HEK293 (cell line): Measurements from ENCODE around the gene BRD1.

Source experiments
- CTCF ChIA-PET: fragments of 350-600 bp; formaldehyde crosslinking; extraction: SDS; loops from one replicate; lab custom pipeline; 2021; ENCODE audit warnings: antibody characterized with exemption; lab: Yijun Ruan, JAX
- POLR2A ChIA-PET: fragments of 300-600 bp; formaldehyde crosslinking; extraction: SDS; loops from one replicate; lab custom pipeline; 2020; ENCODE audit warnings: antibody characterized with exemption, inconsistent platforms; lab: Yijun Ruan, JAX
- H3K27ac ChIP-seq: fragments of 200-500 bp; sonication (Bioruptor generic); 2 replicates; pipeline ENCODE4 v1.5.1; 2014; ENCODE audit warnings: low read depth, low read length, control low read depth, inconsistent platforms; ENCODE audit errors: extremely low read depth
- H3K36me3 ChIP-seq, 2 experiments: fragments of 200-500 bp in 1 of 2; sonication (Bioruptor generic) in 1 of 2; 1 replicate in 1 of 2; 2 replicates in 1 of 2; pipeline ENCODE4 v1.5.1; 2014 to 2017; ENCODE audit warnings: inconsistent platforms in 2 of 2, low read length in 2 of 2; ENCODE audit not compliant: control insufficient read depth in 2 of 2, insufficient read depth in 1 of 2
- H3K4me1 ChIP-seq: fragments of 200-500 bp; sonication (Bioruptor generic); 2 replicates; pipeline ENCODE4 v1.5.1; 2014; ENCODE audit warnings: mild to moderate bottlenecking, low read length, inconsistent platforms; ENCODE audit not compliant: control insufficient read depth, insufficient read depth
- H3K4me3 ChIP-seq: 2 replicates; pipeline ENCODE4 v1.5.1; 2011; ENCODE audit warnings: low read depth, mild to moderate bottlenecking, control low read depth, low read length, moderate library complexity
- H3K9me3 ChIP-seq: fragments of 200-500 bp; sonication (Bioruptor generic); 2 replicates; pipeline ENCODE4 v1.5.1; 2014; ENCODE audit warnings: low read depth, low read length, inconsistent platforms; ENCODE audit not compliant: control insufficient read depth, insufficient read depth
- REPIN1 ChIP-seq: fragments of 450-650 bp; formaldehyde crosslinking; IDR thresholded peaks from 2 replicates; pipeline ENCODE4 v1.5.1; 2017; ENCODE audit warnings: missing biosample characterization, missing genetic modification characterization, low read depth
- SETDB1 ChIP-seq: IDR thresholded peaks from one replicate; pipeline ENCODE4 v1.6.1; 2017; ENCODE audit warnings: mild to moderate bottlenecking, low read length, moderate library complexity, mixed read lengths; ENCODE audit not compliant: insufficient read length
- WT1 ChIP-seq: fragments of 450-650 bp; formaldehyde crosslinking; IDR thresholded peaks from 2 replicates; pipeline ENCODE4 v1.5.1; 2016; ENCODE audit warnings: missing biosample characterization, missing genetic modification characterization
- ZBTB48 ChIP-seq: fragments of 450-650 bp; formaldehyde crosslinking; IDR thresholded peaks from 2 replicates; pipeline ENCODE4 v1.5.1; 2016; ENCODE audit warnings: missing biosample characterization, missing genetic modification characterization
- ZIC2 ChIP-seq: fragments of 450-650 bp; formaldehyde crosslinking; IDR thresholded peaks from 2 replicates; pipeline ENCODE4 v1.5.1; 2016; ENCODE audit warnings: missing biosample characterization, missing genetic modification characterization
- ZNF132 ChIP-seq: fragments of 450-650 bp; formaldehyde crosslinking; IDR thresholded peaks from 2 replicates; pipeline ENCODE4 v1.5.1; 2017; ENCODE audit warnings: missing biosample characterization, missing genetic modification characterization, borderline replicate concordance
- ZNF138 ChIP-seq: fragments of 450-650 bp; formaldehyde crosslinking; IDR thresholded peaks from 2 replicates; pipeline ENCODE4 v1.5.1; 2016; ENCODE audit warnings: missing biosample characterization, missing genetic modification characterization, borderline replicate concordance
- ZNF169 ChIP-seq: fragments of 450-650 bp; formaldehyde crosslinking; IDR thresholded peaks from 2 replicates; pipeline ENCODE4 v1.5.1; 2016; ENCODE audit warnings: missing biosample characterization, missing genetic modification characterization
- ZNF544 ChIP-seq: fragments of 450-650 bp; formaldehyde crosslinking; IDR thresholded peaks from 2 replicates; pipeline ENCODE4 v1.5.0; 2017; ENCODE audit warnings: missing biosample characterization, missing genetic modification characterization
- ZNF548 ChIP-seq: fragments of 450-650 bp; formaldehyde crosslinking; IDR thresholded peaks from 2 replicates; pipeline ENCODE4 v1.5.1; 2016; ENCODE audit warnings: missing biosample characterization, missing genetic modification characterization
- ZNF549 ChIP-seq: fragments of 450-650 bp; IDR thresholded peaks from 2 replicates; pipeline ENCODE4 v1.5.1; 2018; ENCODE audit warnings: missing biosample characterization, missing genetic modification characterization, mild to moderate bottlenecking, inconsistent platforms, moderate library complexity
- ZNF555 ChIP-seq: fragments of 450-650 bp; formaldehyde crosslinking; conservative IDR thresholded peaks from 2 replicates; pipeline ENCODE4 v1.5.1; 2017; ENCODE audit warnings: missing biosample characterization, mild to moderate bottlenecking, missing genetic modification characterization, inconsistent platforms
- ZNF561 ChIP-seq: fragments of 450-650 bp; IDR thresholded peaks from 2 replicates; pipeline ENCODE4 v1.5.1; 2018; ENCODE audit warnings: missing biosample characterization, missing genetic modification characterization, borderline replicate concordance
- ZNF658 ChIP-seq: fragments of 450-650 bp; formaldehyde crosslinking; IDR thresholded peaks from 2 replicates; pipeline ENCODE4; 2016; ENCODE audit warnings: missing biosample characterization, missing genetic modification characterization
- ZNF670 ChIP-seq: fragments of 450-650 bp; formaldehyde crosslinking; IDR thresholded peaks from 2 replicates; pipeline ENCODE4 v1.5.1; 2016; ENCODE audit warnings: missing biosample characterization, missing genetic modification characterization, low read depth
- ZNF785 ChIP-seq: fragments of 450-650 bp; formaldehyde crosslinking; IDR thresholded peaks from 2 replicates; pipeline ENCODE4 v1.5.1; 2016; ENCODE audit warnings: missing biosample characterization, missing genetic modification characterization
- TF ChIP-seq, protein P1 (sequence below): fragments of 450-650 bp; formaldehyde crosslinking; IDR thresholded peaks from 2 replicates; pipeline ENCODE4 v1.5.1; 2016; ENCODE audit warnings: missing biosample characterization, missing genetic modification characterization
- TF ChIP-seq, protein P2 (sequence below): fragments of 450-650 bp; formaldehyde crosslinking; IDR thresholded peaks from 2 replicates; pipeline ENCODE4 v1.5.1; 2016; ENCODE audit warnings: missing biosample characterization, missing genetic modification characterization
- TF ChIP-seq, protein P3 (sequence below): sonication (generic); formaldehyde crosslinking; IDR thresholded peaks from 2 replicates; pipeline ENCODE4 v1.8.1; 2022; ENCODE audit warnings: mild to moderate bottlenecking, moderate library complexity, missing genetic modification reagents
- TF ChIP-seq, protein P4 (sequence below): fragments of 450-650 bp; formaldehyde crosslinking; IDR thresholded peaks from 2 replicates; pipeline ENCODE4 v1.5.0; 2017; ENCODE audit warnings: missing biosample characterization, missing genetic modification characterization, borderline replicate concordance

The BRD1 gene

DNA sequence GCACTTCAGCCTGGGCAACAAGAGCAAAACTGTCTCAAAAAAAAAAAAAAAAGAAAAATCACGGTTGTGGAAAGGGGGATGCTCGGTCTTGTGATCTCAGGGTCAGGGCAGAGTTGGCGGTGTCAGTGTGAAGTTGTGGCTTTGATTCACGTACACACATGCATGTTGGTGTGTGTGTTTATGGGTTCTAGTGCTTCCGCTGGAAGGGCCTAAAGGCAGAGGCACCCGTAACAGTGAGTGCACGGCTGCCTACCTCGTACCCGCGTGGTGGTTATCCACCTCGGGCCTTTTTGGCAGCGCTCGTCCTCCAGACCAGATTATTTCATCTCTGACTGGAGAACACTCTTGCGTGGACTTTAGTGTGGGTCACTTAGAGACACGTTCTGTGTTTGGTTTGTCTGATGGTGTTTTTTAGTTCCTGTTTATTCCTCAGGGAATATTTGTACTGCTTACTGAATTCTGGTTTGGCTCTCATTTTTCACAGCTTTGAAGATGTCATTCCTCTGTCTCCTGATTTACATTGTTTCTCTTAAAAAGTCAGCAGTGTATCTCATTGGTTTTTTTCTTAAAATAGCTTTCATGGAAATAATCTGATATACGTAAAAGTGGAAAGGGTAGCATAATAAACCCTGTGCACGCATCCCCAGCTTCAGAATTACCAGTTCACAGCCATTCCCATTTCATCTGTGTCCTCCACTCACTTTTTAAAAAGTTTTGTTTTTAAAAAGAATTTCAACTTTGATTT lies 41.6 kb upstream of the BRD1 start:
- TF ChIP-seq, protein P1, sequence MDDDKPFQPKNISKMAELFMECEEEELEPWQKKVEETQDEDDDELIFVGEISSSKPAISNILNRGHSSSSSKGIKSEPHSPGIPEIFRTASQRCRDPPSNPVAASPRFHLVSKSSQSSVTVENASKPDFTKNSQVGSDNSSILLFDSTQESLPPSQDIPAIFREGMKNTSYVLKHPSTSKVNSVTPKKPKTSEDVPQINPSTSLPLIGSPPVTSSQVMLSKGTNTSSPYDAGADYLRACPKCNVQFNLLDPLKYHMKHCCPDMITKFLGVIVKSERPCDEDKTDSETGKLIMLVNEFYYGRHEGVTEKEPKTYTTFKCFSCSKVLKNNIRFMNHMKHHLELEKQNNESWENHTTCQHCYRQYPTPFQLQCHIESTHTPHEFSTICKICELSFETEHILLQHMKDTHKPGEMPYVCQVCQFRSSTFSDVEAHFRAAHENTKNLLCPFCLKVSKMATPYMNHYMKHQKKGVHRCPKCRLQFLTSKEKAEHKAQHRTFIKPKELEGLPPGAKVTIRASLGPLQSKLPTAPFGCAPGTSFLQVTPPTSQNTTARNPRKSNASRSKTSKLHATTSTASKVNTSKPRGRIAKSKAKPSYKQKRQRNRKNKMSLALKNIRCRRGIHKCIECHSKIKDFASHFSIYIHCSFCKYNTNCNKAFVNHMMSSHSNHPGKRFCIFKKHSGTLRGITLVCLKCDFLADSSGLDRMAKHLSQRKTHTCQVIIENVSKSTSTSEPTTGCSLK = no peak
- TF ChIP-seq ZNF670 (tag by site-specific recombination) = no peak
- TF ChIP-seq SETDB1 = peak; percentile 75
- no peak for TF ChIP-seq ZNF544 (tag by site-specific recombination)
- TF ChIP-seq ZNF555 (tag by site-specific recombination) = no peak
- TF ChIP-seq ZNF561 (tag by site-specific recombination) = no peak
- Histone ChIP-seq H3K27ac (no peak overlapping the region), H3K4me3 (no peak overlapping the region), H3K36me3 (peaks cover 6 to 23% of the 10 kb centered on the region in 2 experiments; a peak in 2 of 3 replicates), H3K9me3 (peaks cover 2% of the 10 kb centered on the region; the same call in 1 of the 2 replicates), H3K4me1 (no peaks in the 10 kb centered on the region)
- CTCF ChIA-PET = interaction anchor here (1.1 kb wide), 1 partner anchor 14 kb away, joined by 4 read pairs; no protein-coding TSS in a partner anchor
- POLR2A ChIA-PET = no interaction called here

DNA sequence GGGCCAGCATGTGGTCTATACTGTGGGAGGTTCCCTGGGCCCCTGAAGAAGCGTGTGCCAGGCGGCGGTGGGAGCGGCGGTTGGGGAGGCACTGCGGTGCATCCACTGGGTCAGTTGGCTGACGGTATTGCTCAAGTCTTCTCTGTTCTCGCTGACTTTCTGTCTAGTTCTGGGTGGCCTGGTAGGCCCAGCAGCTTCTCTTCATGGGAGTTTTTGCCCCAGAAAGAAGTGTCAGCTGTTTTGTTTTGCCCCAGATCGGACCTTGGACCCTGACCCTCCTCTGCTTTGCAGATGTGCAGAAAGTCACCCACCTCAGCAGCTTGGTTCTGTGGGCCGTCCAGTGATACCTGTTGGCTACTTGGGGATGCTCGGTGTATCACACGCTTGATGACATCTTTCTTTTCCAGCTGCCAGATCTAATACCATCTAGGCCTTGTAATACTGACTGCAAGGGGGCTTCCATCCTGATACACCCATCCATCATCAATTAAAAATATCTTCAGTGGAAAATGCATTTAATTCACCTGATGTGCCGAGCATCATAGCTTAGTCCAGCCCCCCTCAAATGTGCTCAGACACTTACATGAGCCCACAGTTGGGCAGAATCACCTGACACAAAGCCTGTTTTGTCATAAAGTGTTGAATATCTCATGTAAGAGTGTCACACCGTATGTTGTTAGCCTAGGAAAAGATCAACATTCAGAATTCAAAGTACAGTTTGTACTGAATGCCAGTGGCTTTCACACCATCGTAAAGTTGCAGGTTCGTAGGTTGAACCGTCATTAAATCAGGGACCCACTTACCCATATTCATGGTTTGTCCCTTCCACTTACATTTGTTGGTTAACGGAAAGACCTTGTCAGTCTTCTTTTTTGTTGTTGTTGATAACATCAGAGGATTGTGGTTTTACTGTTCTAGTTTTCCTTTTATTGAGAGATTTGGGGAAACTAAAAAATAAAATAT lies 39.9 kb upstream of the BRD1 start:
- ChIA-PET CTCF (interaction anchor here (1.1 kb wide), 1 partner anchor 12 kb away, joined by 4 read pairs; no protein-coding TSS in a partner anchor), POLR2A (no interaction called here)
- H3K4me3 ChIP-seq = no peak overlapping the region
- H3K36me3 ChIP-seq = peaks cover 5 to 20% of the 10 kb centered on the region in 2 experiments; a peak in 2 of 3 replicates
- no peak overlapping the region for H3K27ac ChIP-seq
- TF ChIP-seq ZNF138 (no peak), ZNF548 (tag by site-specific recombination) (no peak)
- H3K4me1 ChIP-seq = no peaks in the 10 kb centered on the region
- H3K9me3 ChIP-seq = peaks cover 2% of the 10 kb centered on the region; the same call in 1 of the 2 replicates

DNA sequence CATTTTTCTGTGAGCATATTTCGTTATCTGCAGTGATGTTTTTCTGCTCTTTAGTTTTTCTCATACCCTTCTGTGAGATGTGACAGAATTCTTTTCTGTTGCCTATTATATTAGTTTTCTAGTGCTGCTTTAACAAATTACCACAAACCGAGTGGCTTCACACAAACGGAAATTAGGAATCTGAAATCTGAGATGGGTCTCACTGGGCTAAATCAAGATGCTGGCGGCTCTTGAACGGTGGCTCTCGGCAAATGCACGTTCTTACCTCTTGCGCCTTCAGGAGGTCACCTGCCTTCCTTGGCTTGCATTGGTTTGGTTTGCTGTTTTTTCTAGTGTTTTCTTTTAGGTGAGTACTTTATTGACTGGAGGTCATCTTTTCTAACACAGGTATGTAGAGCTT lies 39.0 kb upstream of the BRD1 start:
- peaks cover 2% of the 10 kb centered on the region; the same call in 1 of the 2 replicates for H3K9me3 ChIP-seq
- H3K27ac ChIP-seq = no peak overlapping the region
- ChIA-PET CTCF (no interaction called here), POLR2A (no interaction called here)
- no peak overlapping the region for H3K4me3 ChIP-seq
- H3K36me3 ChIP-seq = peaks cover 5 to 20% of the 10 kb centered on the region in 2 experiments; a peak in 2 of 3 replicates
- TF ChIP-seq ZIC2 (tag by site-specific recombination) (no peak), REPIN1 (tag by site-specific recombination) (no peak), WT1 (tag by site-specific recombination) (no peak), ZNF658 (no peak), ZNF132 (no peak), ZNF785 (tag by site-specific recombination) (no peak), ZNF549 (tag by site-specific recombination) (no peak), ZNF169 (no peak), ZBTB48 (no peak)
- TF ChIP-seq, protein P2, sequence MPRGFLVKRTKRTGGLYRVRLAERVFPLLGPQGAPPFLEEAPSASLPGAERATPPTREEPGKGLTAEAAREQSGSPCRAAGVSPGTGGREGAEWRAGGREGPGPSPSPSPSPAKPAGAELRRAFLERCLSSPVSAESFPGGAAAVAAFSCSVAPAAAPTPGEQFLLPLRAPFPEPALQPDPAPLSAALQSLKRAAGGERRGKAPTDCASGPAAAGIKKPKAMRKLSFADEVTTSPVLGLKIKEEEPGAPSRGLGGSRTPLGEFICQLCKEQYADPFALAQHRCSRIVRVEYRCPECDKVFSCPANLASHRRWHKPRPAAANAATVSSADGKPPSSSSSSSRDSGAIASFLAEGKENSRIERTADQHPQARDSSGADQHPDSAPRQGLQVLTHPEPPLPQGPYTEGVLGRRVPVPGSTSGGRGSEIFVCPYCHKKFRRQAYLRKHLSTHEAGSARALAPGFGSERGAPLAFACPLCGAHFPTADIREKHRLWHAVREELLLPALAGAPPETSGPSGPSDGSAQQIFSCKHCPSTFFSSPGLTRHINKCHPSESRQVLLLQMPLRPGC (tag by site-specific recombination) = no peak
- TF ChIP-seq, protein P3, sequence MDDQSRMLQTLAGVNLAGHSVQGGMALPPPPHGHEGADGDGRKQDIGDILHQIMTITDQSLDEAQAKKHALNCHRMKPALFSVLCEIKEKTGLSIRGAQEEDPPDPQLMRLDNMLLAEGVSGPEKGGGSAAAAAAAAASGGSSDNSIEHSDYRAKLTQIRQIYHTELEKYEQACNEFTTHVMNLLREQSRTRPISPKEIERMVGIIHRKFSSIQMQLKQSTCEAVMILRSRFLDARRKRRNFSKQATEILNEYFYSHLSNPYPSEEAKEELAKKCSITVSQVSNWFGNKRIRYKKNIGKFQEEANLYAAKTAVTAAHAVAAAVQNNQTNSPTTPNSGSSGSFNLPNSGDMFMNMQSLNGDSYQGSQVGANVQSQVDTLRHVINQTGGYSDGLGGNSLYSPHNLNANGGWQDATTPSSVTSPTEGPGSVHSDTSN (CRISPR knock-in tag) = no peak
- TF ChIP-seq, protein P4, sequence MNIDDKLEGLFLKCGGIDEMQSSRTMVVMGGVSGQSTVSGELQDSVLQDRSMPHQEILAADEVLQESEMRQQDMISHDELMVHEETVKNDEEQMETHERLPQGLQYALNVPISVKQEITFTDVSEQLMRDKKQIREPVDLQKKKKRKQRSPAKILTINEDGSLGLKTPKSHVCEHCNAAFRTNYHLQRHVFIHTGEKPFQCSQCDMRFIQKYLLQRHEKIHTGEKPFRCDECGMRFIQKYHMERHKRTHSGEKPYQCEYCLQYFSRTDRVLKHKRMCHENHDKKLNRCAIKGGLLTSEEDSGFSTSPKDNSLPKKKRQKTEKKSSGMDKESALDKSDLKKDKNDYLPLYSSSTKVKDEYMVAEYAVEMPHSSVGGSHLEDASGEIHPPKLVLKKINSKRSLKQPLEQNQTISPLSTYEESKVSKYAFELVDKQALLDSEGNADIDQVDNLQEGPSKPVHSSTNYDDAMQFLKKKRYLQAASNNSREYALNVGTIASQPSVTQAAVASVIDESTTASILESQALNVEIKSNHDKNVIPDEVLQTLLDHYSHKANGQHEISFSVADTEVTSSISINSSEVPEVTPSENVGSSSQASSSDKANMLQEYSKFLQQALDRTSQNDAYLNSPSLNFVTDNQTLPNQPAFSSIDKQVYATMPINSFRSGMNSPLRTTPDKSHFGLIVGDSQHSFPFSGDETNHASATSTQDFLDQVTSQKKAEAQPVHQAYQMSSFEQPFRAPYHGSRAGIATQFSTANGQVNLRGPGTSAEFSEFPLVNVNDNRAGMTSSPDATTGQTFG (tag by site-specific recombination) = no peak
- no peaks in the 10 kb centered on the region for H3K4me1 ChIP-seq
